Activated T-helper 2 cell treated with anti-CD3 and anti-CD28 coated beads, Interferon-gamma antibody, Interleukin-2, Interleukin-4, amounts not matched to agents 10 μg/mL and 5 μg/mL and 100 μg/mL, durations not matched to agents 14 hours and 24 hours and 36 hours (primary cell): ENCODE results near the gene DCAF15. TPM values are rescaled to one million over a fixed set of nuclear protein-coding genes. Genes with fewer than 3 reads are reported as not detected.

Experiments
- DNase-seq: peaks from one replicate; pipeline ENCODE4 v3.0.0; 2021; ENCODE audit warnings: low spot score
- H3K27ac Mint-ChIP-seq: one replicate; pipeline ENCODE4 v1.8.0; 2021; ENCODE audit warnings: mixed read lengths
- H3K27me3 Mint-ChIP-seq: one replicate; pipeline ENCODE4 v1.8.0; 2021; ENCODE audit warnings: low read depth, mixed read lengths
- H3K36me3 Mint-ChIP-seq: one replicate; pipeline ENCODE4 v1.8.0; 2021; ENCODE audit warnings: low read depth, mixed read lengths
- H3K4me1 Mint-ChIP-seq: one replicate; pipeline ENCODE4 v1.8.0; 2021; ENCODE audit warnings: low read depth, mixed read lengths
- H3K4me3 Mint-ChIP-seq: one replicate; pipeline ENCODE4 v1.8.0; 2021; ENCODE audit warnings: low read depth, mild to moderate bottlenecking, moderate library complexity, mixed read lengths
- H3K9me3 Mint-ChIP-seq: one replicate; pipeline ENCODE4 v1.8.0; 2021; ENCODE audit warnings: mixed read lengths
- intact Hi-C: fragments of 100-400 bp; cut with micrococcal nuclease; formaldehyde crosslinking; loops from one replicate; pipeline ENCODE4 v1.15.1; 2023
- total RNA-seq: library from RNA; stranded (reverse); gene quantifications from 2 replicates; pipeline ENCODE4 v1.2.3, GENCODE V29; 2022

The DCAF15 gene
- total RNA-seq, 1 donor from 2014 or later: 60.6 TPM

DNA sequence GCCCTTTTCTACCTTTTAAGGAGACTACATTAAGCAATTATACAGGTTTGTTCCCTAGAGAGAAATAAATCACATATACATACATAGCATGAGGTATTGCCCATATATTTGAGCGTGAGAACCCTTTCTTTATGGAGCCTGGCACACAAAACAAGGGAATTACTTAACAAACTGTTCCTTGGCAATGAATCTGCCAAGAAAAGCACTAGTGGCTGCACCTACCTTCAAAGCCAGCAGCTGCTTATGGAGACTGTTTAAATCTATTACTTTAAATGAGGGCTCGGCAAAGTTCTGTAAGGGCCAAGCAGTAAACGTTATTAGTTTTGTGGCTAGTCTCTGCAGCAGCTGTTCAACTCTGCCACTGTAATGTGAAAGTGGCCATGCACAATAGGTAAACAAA is 46.8 kb downstream of the DCAF15 start:
- H3K27me3 Mint-ChIP-seq: no peaks in the 10 kb centered on the region

DNA sequence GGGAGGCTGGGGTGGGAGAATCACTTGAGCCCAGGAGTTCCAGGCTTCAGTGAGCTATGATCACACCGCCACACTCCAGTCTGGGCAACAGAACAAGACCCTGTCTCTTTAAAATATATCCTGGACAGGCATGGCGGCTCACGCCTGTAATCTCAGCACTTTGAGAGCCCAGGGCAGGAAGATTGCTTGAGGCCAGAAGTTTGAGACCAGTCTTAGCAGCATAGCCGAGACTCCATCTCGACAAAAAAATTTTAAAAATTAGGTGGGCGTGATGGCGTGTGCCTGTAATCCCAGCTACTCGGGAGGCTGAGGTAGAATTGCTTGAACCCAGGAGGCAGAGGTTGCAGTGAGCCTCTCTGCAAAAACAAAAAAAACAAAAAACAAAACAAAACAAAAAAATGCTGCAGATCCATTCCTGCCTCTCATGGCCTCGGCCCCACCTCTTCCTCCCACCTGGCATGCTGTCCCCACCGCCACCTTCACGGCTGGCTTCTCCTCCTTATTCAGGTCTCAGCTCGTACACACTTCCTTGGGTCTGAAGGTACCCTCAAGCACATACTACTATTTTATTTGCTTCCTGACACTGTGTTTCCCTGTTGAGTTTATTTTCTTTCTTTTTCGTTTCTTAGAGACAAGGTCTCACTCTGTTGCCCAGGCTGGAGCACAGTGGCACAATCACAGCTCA is 48.5 kb downstream of the DCAF15 start:
- peaks cover 25% of the 10 kb centered on the region for H3K36me3 Mint-ChIP-seq
- peaks cover 8% of the 10 kb centered on the region for H3K9me3 Mint-ChIP-seq
- H3K27me3 Mint-ChIP-seq: no peaks in the 10 kb centered on the region
- intact Hi-C loops: no loop called here
- H3K4me3 Mint-ChIP-seq: no peak overlapping the region
- H3K27ac Mint-ChIP-seq: peak overlapping the region; percentile 24
- no peak for DNase-seq
- H3K4me1 Mint-ChIP-seq: peaks cover 35% of the 10 kb centered on the region

More for the DNA sequence above, 46.8 kb downstream of the DCAF15 start:
- Mint-ChIP-seq H3K36me3 (peaks cover 25% of the 10 kb centered on the region), H3K9me3 (peaks cover 8% of the 10 kb centered on the region), H3K27ac (no peak overlapping the region), H3K4me1 (peaks cover 23% of the 10 kb centered on the region), H3K4me3 (no peak overlapping the region)
- intact Hi-C loops: no loop called here
- DNase-seq: no peak

DNA sequence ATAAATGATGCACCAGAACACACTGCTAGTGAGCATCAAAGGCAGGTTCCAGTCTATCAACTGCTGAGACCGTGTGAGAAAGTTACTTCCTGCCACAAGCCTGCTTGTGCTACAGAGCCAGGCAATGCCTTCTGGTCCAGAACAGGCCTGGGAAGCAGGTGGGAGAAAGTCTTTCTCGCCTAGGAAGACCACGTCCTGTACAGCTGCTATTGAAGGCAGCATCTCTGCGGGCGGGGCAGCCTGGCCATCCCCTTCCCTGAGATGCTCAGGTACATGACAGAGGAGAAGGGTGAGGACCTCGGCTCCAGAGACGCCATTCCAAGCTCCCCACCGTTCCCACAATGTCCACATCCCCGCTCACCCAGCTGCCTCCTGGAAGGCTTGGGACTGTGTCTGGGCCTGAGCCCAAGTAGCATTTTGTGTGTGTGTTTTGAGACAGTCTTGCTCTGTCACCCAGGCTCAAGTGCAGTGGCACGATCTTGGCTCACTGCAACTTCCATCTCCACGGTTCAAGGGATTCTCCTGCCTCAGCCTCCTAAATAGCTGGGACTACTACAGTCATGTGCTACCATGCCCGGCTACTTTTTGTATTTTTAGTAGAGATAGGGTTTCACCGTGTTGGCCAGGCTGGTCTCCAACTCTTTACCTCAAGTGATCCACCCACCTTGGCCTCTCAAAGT is 50.4 kb downstream of the DCAF15 start:
- intact Hi-C loops: no loop called here
- peaks cover 25% of the 10 kb centered on the region for H3K36me3 Mint-ChIP-seq
- H3K27ac Mint-ChIP-seq: peak overlapping the region; percentile 92
- H3K27me3 Mint-ChIP-seq: no peaks in the 10 kb centered on the region
- peak overlapping the region; percentile 55 for H3K4me3 Mint-ChIP-seq
- no peak for DNase-seq
- peaks cover 38% of the 10 kb centered on the region for H3K4me1 Mint-ChIP-seq
- peaks cover 8% of the 10 kb centered on the region for H3K9me3 Mint-ChIP-seq

DNA sequence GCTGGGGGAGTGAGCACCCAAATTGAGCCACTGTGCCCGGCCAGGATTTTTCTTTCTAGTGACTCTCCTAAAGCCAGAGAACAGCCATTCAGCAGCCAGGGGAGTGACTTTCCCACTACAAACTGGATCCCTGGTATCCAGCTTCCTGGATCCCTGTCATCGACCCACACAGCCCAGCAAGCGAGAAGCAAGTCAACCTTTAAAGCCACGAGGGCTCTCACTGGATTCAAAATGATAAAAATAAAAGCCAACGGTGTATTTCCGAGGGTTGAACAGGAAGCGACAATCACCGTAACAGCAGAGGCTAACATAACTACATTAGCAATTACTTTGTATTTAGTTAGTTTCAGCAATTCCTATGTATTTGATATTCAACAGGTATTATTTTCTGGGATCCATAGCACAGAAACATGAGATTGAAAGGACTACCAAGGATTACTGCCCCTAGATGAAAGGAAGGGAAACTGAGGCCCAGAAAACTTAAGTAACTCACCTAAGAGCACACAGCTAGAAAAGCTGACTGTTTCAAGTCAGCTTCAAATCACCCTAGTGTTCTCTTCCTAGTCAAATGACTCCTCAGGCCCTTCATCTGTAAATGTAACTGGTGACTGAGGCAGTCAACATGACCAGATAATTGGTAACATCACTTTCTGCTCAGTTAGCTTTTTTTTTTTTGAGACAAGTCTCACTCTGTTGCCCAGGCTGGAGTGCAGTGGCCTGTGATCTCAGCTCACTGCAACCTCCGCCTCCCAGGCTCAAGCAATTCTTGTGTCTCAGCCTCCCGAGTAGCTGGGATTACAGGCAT is 51.1 kb downstream of the DCAF15 start:
- no peak for DNase-seq
- Mint-ChIP-seq H3K4me3 (peak overlapping the region; percentile 55), H3K4me1 (peaks cover 38% of the 10 kb centered on the region), H3K27me3 (no peaks in the 10 kb centered on the region), H3K27ac (peak overlapping the region; percentile 92), H3K9me3 (peaks cover 8% of the 10 kb centered on the region), H3K36me3 (peaks cover 18% of the 10 kb centered on the region)
- intact Hi-C loops: no loop called here

DNA sequence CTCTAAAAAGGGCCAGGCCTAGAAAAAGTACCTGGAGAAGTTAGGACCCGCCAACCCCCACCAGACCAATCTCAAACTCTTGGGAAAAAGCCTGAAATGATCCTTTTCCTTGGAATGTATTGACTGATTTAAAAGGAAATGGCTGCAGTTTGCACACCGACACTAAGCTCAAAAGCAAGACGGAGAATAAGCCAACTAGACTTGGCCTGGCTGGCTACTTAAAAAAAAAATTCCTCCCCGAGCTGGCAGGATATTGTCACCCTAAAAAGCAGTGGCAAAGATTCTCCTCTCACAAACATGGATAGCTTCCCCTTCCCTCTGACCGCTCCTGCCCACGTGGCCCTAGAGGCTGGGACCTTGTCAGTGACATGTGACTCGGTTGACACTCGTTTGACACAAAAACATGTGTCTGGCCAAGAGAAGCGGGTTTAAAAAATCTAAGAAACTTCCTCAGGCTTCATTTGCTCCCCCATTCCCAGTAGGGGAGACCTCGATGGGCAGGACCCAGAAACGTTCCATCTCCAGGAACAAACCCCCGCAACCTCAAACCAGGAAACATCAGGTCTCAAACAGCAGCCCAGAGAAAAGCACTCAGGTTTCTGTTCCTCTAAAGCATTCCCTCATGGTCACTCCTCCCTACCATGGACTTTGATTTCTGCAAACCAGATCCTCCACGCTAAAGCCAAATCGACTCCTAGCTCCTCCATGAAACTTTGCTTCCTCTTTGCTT is 52.5 kb downstream of the DCAF15 start:
- no peak for DNase-seq
- H3K4me3 Mint-ChIP-seq: peak overlapping the region; percentile 80
- H3K9me3 Mint-ChIP-seq: no peaks in the 10 kb centered on the region
- H3K36me3 Mint-ChIP-seq: peaks cover 7% of the 10 kb centered on the region
- H3K27me3 Mint-ChIP-seq: no peaks in the 10 kb centered on the region
- peak overlapping the region; percentile 90 for H3K27ac Mint-ChIP-seq
- peaks cover 38% of the 10 kb centered on the region for H3K4me1 Mint-ChIP-seq
- intact Hi-C loops: loop anchor here (1.0 to 5.0 kb wide), 2 partner anchors 52 to 68 kb away; partner anchors contain the start of genes DCAF15 and MISP3

DNA sequence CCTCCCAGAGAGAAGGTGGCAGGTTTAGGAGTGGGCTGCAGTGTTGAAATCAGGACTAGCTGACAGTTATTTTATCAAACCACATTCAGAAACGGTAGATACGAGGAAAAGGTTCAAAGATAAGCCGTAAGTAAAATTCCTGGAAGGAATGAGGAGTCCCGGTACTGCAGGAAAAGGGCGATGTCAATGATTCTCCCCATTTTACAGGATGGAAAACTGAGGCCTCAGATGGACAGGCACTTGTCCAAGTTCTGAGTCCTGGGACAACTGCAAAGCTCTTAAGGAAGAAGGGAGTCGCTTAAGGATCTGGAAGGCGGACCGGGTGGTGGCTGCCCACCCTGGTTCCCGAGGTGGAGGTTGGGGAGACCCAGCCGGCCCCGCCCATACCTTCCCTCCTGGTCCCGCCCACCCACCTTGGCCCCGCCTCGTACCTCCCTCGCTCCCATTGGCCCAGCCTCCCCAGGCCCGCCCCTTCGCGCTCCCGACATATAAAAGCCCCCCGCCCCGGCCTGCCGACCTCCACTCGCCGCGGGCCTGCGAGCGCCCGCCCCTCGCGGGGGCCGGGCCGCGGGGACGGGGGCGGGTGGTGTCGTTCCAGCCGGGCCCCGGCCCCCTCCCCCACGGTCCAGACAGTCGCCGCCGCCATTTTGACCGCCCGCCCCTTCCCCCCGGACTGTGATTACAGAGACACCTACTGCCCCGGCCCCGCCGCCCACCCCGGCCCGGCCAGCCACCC is 53.2 kb downstream of the DCAF15 start:
- Mint-ChIP-seq H3K9me3 (no peaks in the 10 kb centered on the region), H3K4me3 (peak overlapping the region; percentile 80), H3K27ac (peak overlapping the region; percentile 90), H3K27me3 (no peaks in the 10 kb centered on the region), H3K4me1 (peaks cover 38% of the 10 kb centered on the region), H3K36me3 (peaks cover 4% of the 10 kb centered on the region)
- peak; percentile 84 for DNase-seq
- intact Hi-C loops: loop anchor here (1.0 to 5.0 kb wide), 4 partner anchors 19 to 125 kb away; partner anchors contain the start of genes DCAF15 and MISP3

DNA sequence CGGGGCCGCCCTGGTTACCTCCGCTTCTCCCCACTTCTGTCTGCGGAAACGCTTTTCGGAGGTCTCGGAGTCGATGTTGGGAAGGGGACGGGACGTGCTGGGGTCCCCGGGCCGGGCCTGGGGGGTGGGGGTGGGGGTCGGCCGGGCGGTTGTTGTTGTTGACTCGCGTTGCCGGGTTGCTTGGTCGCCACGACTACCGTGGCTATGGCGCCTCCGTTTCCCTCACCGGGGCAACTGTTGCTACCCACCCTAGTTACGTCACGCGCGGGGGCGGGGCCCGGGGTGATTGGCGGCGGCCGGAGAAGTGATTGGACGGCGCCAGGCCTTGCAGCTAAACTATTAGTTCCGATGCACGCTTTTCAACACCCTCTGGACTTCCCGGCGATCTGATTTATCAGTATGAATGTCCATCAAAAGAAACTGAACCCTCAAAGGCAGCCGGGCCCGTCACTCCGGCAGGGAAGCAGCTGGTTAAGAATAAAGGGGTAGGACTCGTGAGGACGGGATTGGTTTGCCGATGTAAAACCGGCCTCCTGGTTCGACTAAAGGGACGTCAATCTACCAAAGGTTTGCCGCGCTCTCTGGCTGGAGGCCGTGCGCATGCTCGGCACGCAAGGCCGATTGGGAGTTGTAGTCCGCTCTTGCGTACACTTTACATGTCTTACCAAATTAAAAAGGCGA is 53.9 kb downstream of the DCAF15 start, which contains the start of gene RFX1:
RFX1 (minus strand) TSS at position 236 of the 681 bp plus-strand sequence. CDS start 12,477 bp downstream, outside the sequence.
- intact Hi-C loops: loop anchor here (1.0 to 5.0 kb wide), 3 partner anchors 20 to 126 kb away; partner anchors contain the start of gene MISP3
- Mint-ChIP-seq H3K36me3 (peaks cover under 1% of the 10 kb centered on the region), H3K9me3 (no peaks in the 10 kb centered on the region), H3K27me3 (no peaks in the 10 kb centered on the region), H3K27ac (peak within 1 kb of the TSS; percentile 94), H3K4me1 (peaks cover 34% of the 10 kb centered on the region), H3K4me3 (peak within 1 kb of the TSS; percentile 84)
- peak; percentile 99 for DNase-seq

DNA sequence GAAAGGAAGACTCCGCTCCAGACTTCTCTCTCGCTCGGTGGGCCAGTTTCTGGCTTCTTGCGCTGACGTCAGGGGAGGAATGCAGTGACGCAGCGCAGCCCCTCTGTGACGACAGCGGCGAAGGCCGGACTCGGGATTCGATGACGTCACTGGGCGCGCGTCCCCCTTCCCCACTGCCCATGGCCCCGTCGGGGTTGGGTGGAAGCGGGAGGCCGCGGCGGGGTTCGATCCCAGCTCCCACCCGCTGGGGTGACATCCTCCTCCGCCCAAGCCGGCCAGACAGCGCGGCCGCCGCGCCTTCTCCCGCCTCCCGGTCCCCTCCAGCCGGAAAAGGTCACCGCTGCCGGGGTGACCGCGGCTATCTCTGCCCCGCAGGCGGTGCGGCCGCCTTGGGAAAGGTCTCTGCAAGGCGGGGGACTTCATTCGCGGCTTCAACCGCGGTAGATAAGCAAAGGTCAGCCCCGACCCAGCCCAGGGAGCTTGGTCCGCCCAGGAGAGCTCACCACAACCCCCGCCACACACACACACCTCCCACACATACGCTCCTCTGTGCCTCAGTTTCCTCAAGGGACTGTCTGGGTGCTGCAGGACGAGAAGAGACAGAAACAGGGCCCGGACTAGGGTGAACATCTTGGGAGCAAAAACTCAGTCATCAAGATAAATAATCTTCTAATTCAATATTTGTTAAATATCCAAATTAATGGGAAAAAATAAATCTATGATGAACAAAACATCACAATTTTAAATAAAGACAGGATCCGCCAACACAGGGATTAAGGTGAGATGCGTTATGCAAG is 54.7 kb downstream of the DCAF15 start:
- Mint-ChIP-seq H3K4me3 (peak overlapping the region; percentile 84), H3K27ac (peak overlapping the region; percentile 94), H3K27me3 (no peaks in the 10 kb centered on the region), H3K36me3 (no peaks in the 10 kb centered on the region), H3K9me3 (no peaks in the 10 kb centered on the region), H3K4me1 (peaks cover 31% of the 10 kb centered on the region)
- intact Hi-C loops: loop anchor here (1.0 to 5.0 kb wide), 3 partner anchors 21 to 127 kb away; partner anchors contain the start of gene MISP3
- no peak for DNase-seq
